HepG2 (cell line): ENCODE measurements around the gene CA6. TPM values are rescaled to one million over a fixed set of nuclear protein-coding genes. Genes with fewer than 3 reads are reported as not detected.

ENCODE experiments used
- ATAC-seq: fragments of 200-7000 bp; cut with Tn5 transposase; 3 replicates; pipeline ENCODE4 v1.9.1; 2020; ENCODE audit warnings: mild to moderate bottlenecking, moderate library complexity
- Bru-seq: library from RNA; stranded (reverse); fragments of 400-500 nt; gene quantifications from one replicate; lab custom pipeline; 2021; lab: Mats Ljungman, UMichigan
- BruChase-seq, 2 experiments: library from RNA; stranded (reverse); fragments of 400-500 nt; gene quantifications; one replicate each; lab custom pipeline; 2021; lab: Mats Ljungman, UMichigan
- BruUV-seq: library from RNA; stranded (reverse); fragments of 400-500 nt; replicated peaks from 2 replicates; lab custom pipeline; 2021; lab: Mats Ljungman, UMichigan
- CTCF ChIA-PET: fragments of 300-600 bp; formaldehyde crosslinking; extraction: SDS; loops from one replicate; lab custom pipeline; 2021; ENCODE audit warnings: low total read pairs, inconsistent platforms, low intra/inter-chr PET ratio; lab: Yijun Ruan, JAX
- POLR2A ChIA-PET: fragments of 350-600 bp; sonication (Branson Sonifier 250); formaldehyde crosslinking; loops from one replicate; lab custom pipeline; 2020; ENCODE audit warnings: antibody characterized with exemption, inconsistent platforms; lab: Yijun Ruan, JAX
- DNase-seq: peaks from one replicate; pipeline ENCODE4 v3.0.0-alpha.2; 2015; ENCODE audit warnings: low spot score
- FAIRE-seq: peaks from 3 replicates; lab custom pipeline; 2011; peaks lifted over from hg19 to GRCh38; lab: Jason Lieb, UNC
- H2AFZ ChIP-seq: one replicate; pipeline ENCODE4 v1.6.1; 2011; ENCODE audit warnings: low read length, inconsistent platforms
- H3K27ac ChIP-seq: fragments of 300-600 bp; 3 replicates; pipeline ENCODE4 v1.8.0; 2011; ENCODE audit warnings: mixed run types, mild to moderate bottlenecking, mixed read lengths, low read length, inconsistent platforms; ENCODE audit not compliant: insufficient read depth; ENCODE audit errors: extremely low read length
- H3K27me3 ChIP-seq, 2 experiments: fragments of 200-600 bp in 1 of 2; 2 replicates in 1 of 2; 3 replicates in 1 of 2; pipeline versions ENCODE4 v1.6.0 to v1.8.0; 2011; ENCODE audit warnings: low read length in 2 of 2, mild to moderate bottlenecking in 2 of 2, moderate library complexity in 2 of 2, inconsistent platforms in 1 of 2; ENCODE audit not compliant: insufficient read depth in 2 of 2, control insufficient read depth in 1 of 2
- H3K36me3 ChIP-seq, 2 experiments: fragments of 200-600 bp in 1 of 2; replicated peaks in 1 of 2; 2 replicates in 1 of 2; 3 replicates in 1 of 2; pipeline versions ENCODE4 v1.5.1 to v1.8.0; 2011; ENCODE audit warnings: low read length in 2 of 2, inconsistent platforms in 1 of 2; ENCODE audit not compliant: insufficient read depth in 2 of 2, control insufficient read depth in 1 of 2
- H3K4me1 ChIP-seq: 2 replicates; pipeline ENCODE4 v1.5.1; 2012; ENCODE audit warnings: low read length, inconsistent platforms; ENCODE audit not compliant: insufficient read depth
- H3K4me2 ChIP-seq: 2 replicates; pipeline ENCODE4 v1.6.0; 2011; ENCODE audit warnings: low read depth, low read length, inconsistent platforms
- H3K4me3 ChIP-seq, 3 experiments: fragments of 200-600 bp in 1 of 3; sonication (generic), shearing (Covaris generic) in 1 of 3; replicated peaks in 1 of 3; 2 replicates each; pipeline ENCODE4 v1.5.1; 2011 to 2016; ENCODE audit warnings: low read length in 3 of 3, inconsistent platforms in 2 of 3, low read depth in 2 of 3, mild to moderate bottlenecking in 2 of 3, control low read depth in 1 of 3, mixed read lengths in 1 of 3; ENCODE audit not compliant: insufficient read depth in 1 of 3
- H3K79me2 ChIP-seq: one replicate; pipeline ENCODE4 v1.6.1; 2011; ENCODE audit warnings: low read length, inconsistent platforms; ENCODE audit not compliant: insufficient read depth
- H3K9ac ChIP-seq: 2 replicates; pipeline ENCODE4 v1.6.0; 2011; ENCODE audit warnings: mild to moderate bottlenecking, low read depth, low read length, inconsistent platforms; ENCODE audit not compliant: insufficient read depth
- H3K9me3 ChIP-seq: 2 replicates; pipeline ENCODE4 v1.5.1; 2012; ENCODE audit warnings: mild to moderate bottlenecking, low read length
- H4K20me1 ChIP-seq: 2 replicates; pipeline ENCODE4 v1.6.0; 2011; ENCODE audit warnings: inconsistent platforms, mild to moderate bottlenecking, low read length, moderate library complexity; ENCODE audit not compliant: insufficient read depth
- CC2D1A ChIP-seq: sonication (generic); formaldehyde crosslinking; IDR thresholded peaks from 2 replicates; pipeline ENCODE4 v1.8.1; 2023; ENCODE audit warnings: mild to moderate bottlenecking, missing genetic modification reagents
- CEBPG ChIP-seq: IDR thresholded peaks from 2 replicates; pipeline ENCODE4 v1.6.1; 2016
- NFRKB ChIP-seq: fragments of 450-650 bp; IDR thresholded peaks from 2 replicates; pipeline ENCODE4 v1.6.1; 2017
- PAWR ChIP-seq: sonication (generic); formaldehyde crosslinking; IDR thresholded peaks from 2 replicates; pipeline ENCODE4 v1.4.0; 2020; ENCODE audit warnings: missing genetic modification reagents, mild to moderate bottlenecking, borderline replicate concordance
- SALL2 ChIP-seq: sonication (generic); formaldehyde crosslinking; IDR thresholded peaks from 2 replicates; pipeline ENCODE4 v1.8.1; 2023; ENCODE audit warnings: mild to moderate bottlenecking, missing genetic modification reagents, inconsistent platforms
- SMAD1 ChIP-seq: sonication (generic); formaldehyde crosslinking; IDR thresholded peaks from 2 replicates; pipeline ENCODE4 v1.4.0; 2020; ENCODE audit warnings: missing genetic modification reagents, low read depth, mild to moderate bottlenecking, borderline replicate concordance
- SRSF1 ChIP-seq: fragments of 200-400 bp; formaldehyde crosslinking; optimal IDR thresholded peaks from 2 replicates; pipeline ENCODE3; 2017; ENCODE audit warnings: mild to moderate bottlenecking, low read depth, low read length, moderate library complexity
- ZBTB38 ChIP-seq: sonication (generic); formaldehyde crosslinking; IDR thresholded peaks from 2 replicates; pipeline ENCODE4 v1.5.1; 2020; ENCODE audit warnings: mild to moderate bottlenecking, missing genetic modification reagents
- ZNF260 ChIP-seq: sonication (generic); formaldehyde crosslinking; IDR thresholded peaks from 2 replicates; pipeline ENCODE4 v1.4.0; 2020; ENCODE audit warnings: missing genetic modification reagents, low read depth, mild to moderate bottlenecking, borderline replicate concordance
- ZNF354B ChIP-seq: sonication (generic); formaldehyde crosslinking; IDR thresholded peaks from 2 replicates; pipeline ENCODE4 v1.8.0; 2022; ENCODE audit warnings: mild to moderate bottlenecking, missing genetic modification reagents
- ZNF44 ChIP-seq: sonication (generic); formaldehyde crosslinking; IDR thresholded peaks from 2 replicates; pipeline ENCODE4 v1.5.1; 2020; ENCODE audit warnings: mild to moderate bottlenecking, missing genetic modification reagents
- WGBS: methylation state at CpG from one replicate; pipeline ENCODE4 v1.1.6; 2017; ENCODE audit warnings: low lambda C conversion rate; 5-methylcytosine and 5-hydroxymethylcytosine counted together
- in situ Hi-C: cut with HindIII; loops from 2 replicates; pipeline ENCODE4 v1.10.0; 2017; ENCODE audit warnings: low pct_unique_long_range_greater_than_20kb; ENCODE audit not compliant: extremely low pct_ligation_motif_present
- intact Hi-C: fragments of 100-400 bp; cut with micrococcal nuclease; formaldehyde crosslinking; loops from one replicate; pipeline ENCODE4 v1.10.0; 2022; ENCODE audit not compliant: unreplicated experiment
- long read RNA-seq, 2 experiments: library from RNA in 1 of 2; library from polyadenylated mRNA in 1 of 2; stranded (forward) in 1 of 2; unstranded in 1 of 2; transcript quantifications; one replicate each; pipeline ENCODE4 v2.0.0, GENCODE V29; 2019 to 2022
- polyA minus RNA-seq, 3 experiments: library from RNA; depleted of rRNA, polyadenylated mRNA; stranded (reverse); fragments of >200 nt; gene quantifications; 2 replicates each; pipeline ENCODE4 v1.2.3, GENCODE V29; 2011; ENCODE audit warnings: low replicate concordance in 1 of 3
- polyA plus RNA-seq, 8 experiments: library from polyadenylated mRNA; depleted of rRNA in 3 of 8; stranded (reverse) in 7 of 8; unstranded in 1 of 8; fragments of >200 nt; fragmentation: Illumina TruSeq in 4 of 8; extraction: Trizol in 4 of 8; gene quantifications; 2 replicates each; pipeline versions ENCODE4 v1.2.1 to v1.2.3, GENCODE V29; 2011 to 2016; ENCODE audit warnings: low read depth in 4 of 8, missing spikeins in 1 of 8, mixed read lengths in 1 of 8; ENCODE audit not compliant: insufficient read depth in 1 of 8
- total RNA-seq, 5 experiments: library from RNA; depleted of rRNA; stranded (reverse); fragments of >200 nt; fragmentation: Illumina TruSeq; extraction: Trizol; gene quantifications; 2 replicates each; pipeline ENCODE4 v1.2.3, GENCODE V29; 2016; ENCODE audit warnings: low read depth in 1 of 5
- TF ChIP-seq, protein P1 (sequence below): IDR thresholded peaks from 2 replicates; pipeline ENCODE4 v1.4.0; 2020; ENCODE audit warnings: mild to moderate bottlenecking, missing genetic modification reagents
- TF ChIP-seq, protein P2 (sequence below): sonication (generic); formaldehyde crosslinking; IDR thresholded peaks from 2 replicates; pipeline ENCODE4 v1.5.0; 2020; ENCODE audit warnings: mild to moderate bottlenecking, missing genetic modification reagents

CA6 gene
- not detected in 2 replicates for total RNA-seq (2016; rRNA removed; fragmentation: Illumina TruSeq; extraction: Trizol)
- not detected in 2 replicates for total RNA-seq (2016; cell fraction: cytosol; rRNA removed; fragmentation: Illumina TruSeq; extraction: Trizol; ENCODE audit: low read depth)
- total RNA-seq (2016; cell fraction: insoluble cytoplasmic fraction; rRNA removed; fragmentation: Illumina TruSeq; extraction: Trizol), result not detected in 2 replicates
- not detected in 2 replicates for total RNA-seq (2016; cell fraction: membrane; rRNA removed; fragmentation: Illumina TruSeq; extraction: Trizol)
- total RNA-seq (2016; cell fraction: nucleus; rRNA removed; fragmentation: Illumina TruSeq; extraction: Trizol), result not detected in 2 replicates
- not detected in 2 replicates for polyA plus RNA-seq (2011; rRNA removed)
- polyA plus RNA-seq (2011; cell fraction: cytosol; rRNA removed), result not detected in 2 replicates
- polyA plus RNA-seq (2011; cell fraction: nucleus; rRNA removed), result not detected in 2 replicates
- polyA plus RNA-seq (2012), result not detected in 2 replicates
- not detected in 2 replicates for polyA plus RNA-seq (2016; cell fraction: cytosol; fragmentation: Illumina TruSeq; extraction: Trizol; ENCODE audit: low read depth)
- polyA plus RNA-seq (2016; cell fraction: insoluble cytoplasmic fraction; fragmentation: Illumina TruSeq; extraction: Trizol; ENCODE audit: low read depth), result not detected in 2 replicates
- polyA plus RNA-seq (2016; cell fraction: membrane; fragmentation: Illumina TruSeq; extraction: Trizol; ENCODE audit: low read depth), result not detected in 2 replicates
- polyA plus RNA-seq (2016; cell fraction: nucleus; fragmentation: Illumina TruSeq; extraction: Trizol; ENCODE audit: insufficient read depth, low read depth), result not detected in 2 replicates
- not detected in 2 replicates for polyA minus RNA-seq (2011; rRNA and poly(A)+ RNA removed; ENCODE audit: low replicate concordance)
- not detected in 2 replicates for polyA minus RNA-seq (2011; cell fraction: cytosol; rRNA and poly(A)+ RNA removed)
- polyA minus RNA-seq (2011; cell fraction: nucleus; rRNA and poly(A)+ RNA removed), result not detected in 2 replicates
- Bru-seq, nascent RNA, result percentile 2 among the genes with signal in this experiment
- BruChase-seq, experiment 1, labeled RNA remaining after a 6-hour chase, result not detected
- not detected for BruChase-seq, experiment 2, labeled RNA remaining after a 2-hour chase
- long read RNA-seq, experiment 1, result 0 reads
- long read RNA-seq, experiment 2, result 0 reads

DNA sequence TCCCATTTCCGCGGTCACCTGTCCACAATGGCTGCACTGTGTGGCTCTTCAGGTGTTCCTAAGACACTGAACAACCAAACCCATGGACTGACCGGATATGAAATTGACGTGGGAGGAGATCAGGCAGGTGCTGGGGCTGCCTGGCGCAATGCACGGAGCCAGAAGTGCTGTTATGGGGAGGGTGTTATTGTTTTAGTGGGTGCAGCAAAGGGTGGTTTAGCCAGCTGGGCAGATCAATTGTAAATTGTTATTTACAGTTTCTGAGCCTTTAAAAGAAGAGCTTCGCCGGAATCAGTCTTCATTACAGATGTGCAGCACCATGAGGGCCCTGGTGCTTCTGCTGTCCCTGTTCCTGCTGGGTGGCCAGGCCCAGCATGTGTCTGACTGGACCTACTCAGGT is at the start of gene CA6:
Gene CA6, plus strand, starts transcription at position 301 of the 400 bp plus-strand sequence. Its CDS starts 19 bp downstream, at position 320.
- CTCF ChIA-PET, result no interaction called here
- peaks cover 38% of the 10 kb centered on the region for H3K4me1 ChIP-seq
- 56% methylated on average over 6 of the region's 8 CpGs for WGBS
- no peak within 1 kb of the TSS for H2AFZ ChIP-seq
- in situ Hi-C loops (no loop called here), intact Hi-C loops (no loop called here)
- H3K9me3 ChIP-seq, result no peaks in the 10 kb centered on the region
- DNase-seq, result no peak
- H3K27ac ChIP-seq, result no peak within 1 kb of the TSS
- TF ChIP-seq CEBPG (CRISPR knock-in tag), result no peak
- TF ChIP-seq ZNF44 (CRISPR knock-in tag), result no peak
- TF ChIP-seq, protein P1, sequence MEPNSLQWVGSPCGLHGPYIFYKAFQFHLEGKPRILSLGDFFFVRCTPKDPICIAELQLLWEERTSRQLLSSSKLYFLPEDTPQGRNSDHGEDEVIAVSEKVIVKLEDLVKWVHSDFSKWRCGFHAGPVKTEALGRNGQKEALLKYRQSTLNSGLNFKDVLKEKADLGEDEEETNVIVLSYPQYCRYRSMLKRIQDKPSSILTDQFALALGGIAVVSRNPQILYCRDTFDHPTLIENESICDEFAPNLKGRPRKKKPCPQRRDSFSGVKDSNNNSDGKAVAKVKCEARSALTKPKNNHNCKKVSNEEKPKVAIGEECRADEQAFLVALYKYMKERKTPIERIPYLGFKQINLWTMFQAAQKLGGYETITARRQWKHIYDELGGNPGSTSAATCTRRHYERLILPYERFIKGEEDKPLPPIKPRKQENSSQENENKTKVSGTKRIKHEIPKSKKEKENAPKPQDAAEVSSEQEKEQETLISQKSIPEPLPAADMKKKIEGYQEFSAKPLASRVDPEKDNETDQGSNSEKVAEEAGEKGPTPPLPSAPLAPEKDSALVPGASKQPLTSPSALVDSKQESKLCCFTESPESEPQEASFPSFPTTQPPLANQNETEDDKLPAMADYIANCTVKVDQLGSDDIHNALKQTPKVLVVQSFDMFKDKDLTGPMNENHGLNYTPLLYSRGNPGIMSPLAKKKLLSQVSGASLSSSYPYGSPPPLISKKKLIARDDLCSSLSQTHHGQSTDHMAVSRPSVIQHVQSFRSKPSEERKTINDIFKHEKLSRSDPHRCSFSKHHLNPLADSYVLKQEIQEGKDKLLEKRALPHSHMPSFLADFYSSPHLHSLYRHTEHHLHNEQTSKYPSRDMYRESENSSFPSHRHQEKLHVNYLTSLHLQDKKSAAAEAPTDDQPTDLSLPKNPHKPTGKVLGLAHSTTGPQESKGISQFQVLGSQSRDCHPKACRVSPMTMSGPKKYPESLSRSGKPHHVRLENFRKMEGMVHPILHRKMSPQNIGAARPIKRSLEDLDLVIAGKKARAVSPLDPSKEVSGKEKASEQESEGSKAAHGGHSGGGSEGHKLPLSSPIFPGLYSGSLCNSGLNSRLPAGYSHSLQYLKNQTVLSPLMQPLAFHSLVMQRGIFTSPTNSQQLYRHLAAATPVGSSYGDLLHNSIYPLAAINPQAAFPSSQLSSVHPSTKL, result no peak
- TF ChIP-seq SMAD1 (CRISPR knock-in tag), result no peak
- no peak for TF ChIP-seq CC2D1A (CRISPR knock-in tag)
- no peak for TF ChIP-seq NFRKB
- no peak for TF ChIP-seq SALL2 (CRISPR knock-in tag)
- no peak for TF ChIP-seq ZBTB38 (CRISPR knock-in tag)
- no peak for TF ChIP-seq SRSF1
- no peak for TF ChIP-seq ZNF260 (CRISPR knock-in tag)
- TF ChIP-seq, protein P2, sequence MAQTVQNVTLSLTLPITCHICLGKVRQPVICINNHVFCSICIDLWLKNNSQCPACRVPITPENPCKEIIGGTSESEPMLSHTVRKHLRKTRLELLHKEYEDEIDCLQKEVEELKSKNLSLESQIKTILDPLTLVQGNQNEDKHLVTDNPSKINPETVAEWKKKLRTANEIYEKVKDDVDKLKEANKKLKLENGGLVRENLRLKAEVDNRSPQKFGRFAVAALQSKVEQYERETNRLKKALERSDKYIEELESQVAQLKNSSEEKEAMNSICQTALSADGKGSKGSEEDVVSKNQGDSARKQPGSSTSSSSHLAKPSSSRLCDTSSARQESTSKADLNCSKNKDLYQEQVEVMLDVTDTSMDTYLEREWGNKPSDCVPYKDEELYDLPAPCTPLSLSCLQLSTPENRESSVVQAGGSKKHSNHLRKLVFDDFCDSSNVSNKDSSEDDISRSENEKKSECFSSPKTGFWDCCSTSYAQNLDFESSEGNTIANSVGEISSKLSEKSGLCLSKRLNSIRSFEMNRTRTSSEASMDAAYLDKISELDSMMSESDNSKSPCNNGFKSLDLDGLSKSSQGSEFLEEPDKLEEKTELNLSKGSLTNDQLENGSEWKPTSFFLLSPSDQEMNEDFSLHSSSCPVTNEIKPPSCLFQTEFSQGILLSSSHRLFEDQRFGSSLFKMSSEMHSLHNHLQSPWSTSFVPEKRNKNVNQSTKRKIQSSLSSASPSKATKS (CRISPR knock-in tag), result no peak
- no peak for TF ChIP-seq PAWR (CRISPR knock-in tag)
- TF ChIP-seq ZNF354B, result no peak
- no peak for FAIRE-seq
- BruUV-seq, result no TSS peak
- no peaks in the 10 kb centered on the region for H4K20me1 ChIP-seq
- no peaks in the 10 kb centered on the region for H3K79me2 ChIP-seq
- H3K27me3 ChIP-seq, result peaks cover 2 to 34% of the 10 kb centered on the region in 2 experiments; a peak in 4 of 5 replicates
- ATAC-seq, result no peak
- H3K4me3 ChIP-seq, result no peak within 1 kb of the TSS
- no peaks in the 10 kb centered on the region for H3K36me3 ChIP-seq
- POLR2A ChIA-PET, result no interaction called here
- H3K9ac ChIP-seq, result no peak within 1 kb of the TSS
- no peak within 1 kb of the TSS for H3K4me2 ChIP-seq
